ENCODE data around the gene MICALL2.

GRCh38 chr7:1393421-1393820 is 65.8 kb downstream of the MICALL2 start:
- TF ChIP-seq POLR2A (IDR thresholded peaks at IDR 0.05; ENCODE audit: low read length) (no peak), GATA1 (IDR thresholded peaks at IDR 0.05; ENCODE audit: low read depth, low read length) (no peak)
